GM19372 (cell line): ENCODE results near the gene SERPINB2.
A peak's percentile ranks its signal among the peaks of the same experiment; 100 is the strongest.

ENCODE experiments used
- ATAC-seq: cut with Tn5 transposase; IDR thresholded peaks from one replicate; pipeline ENCODE4 v1.9.1; 2021; ENCODE audit warnings: mild to moderate bottlenecking, low read depth, moderate library complexity; ENCODE audit not compliant: unreplicated experiment

The SERPINB2 gene

DNA sequence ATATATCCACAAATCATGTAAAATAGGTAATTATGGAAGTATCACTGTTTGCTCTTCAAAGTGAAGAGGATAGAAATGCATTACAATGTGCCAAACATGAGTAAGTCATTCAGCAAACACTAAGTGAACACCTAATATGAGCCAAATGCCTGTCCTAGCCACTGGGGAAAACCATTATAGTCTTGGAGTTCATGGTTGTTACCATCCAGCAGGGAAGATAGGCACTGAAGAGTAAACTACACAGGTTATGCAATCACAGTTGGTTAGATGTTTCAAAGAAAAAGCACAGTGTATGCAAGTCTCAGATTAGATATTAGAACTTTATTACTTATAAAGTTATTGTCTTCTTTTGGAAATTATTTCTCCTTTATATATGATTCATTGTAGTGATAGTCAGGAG is 3.9 kb upstream of the SERPINB2 start:
- no peak for ATAC-seq

DNA sequence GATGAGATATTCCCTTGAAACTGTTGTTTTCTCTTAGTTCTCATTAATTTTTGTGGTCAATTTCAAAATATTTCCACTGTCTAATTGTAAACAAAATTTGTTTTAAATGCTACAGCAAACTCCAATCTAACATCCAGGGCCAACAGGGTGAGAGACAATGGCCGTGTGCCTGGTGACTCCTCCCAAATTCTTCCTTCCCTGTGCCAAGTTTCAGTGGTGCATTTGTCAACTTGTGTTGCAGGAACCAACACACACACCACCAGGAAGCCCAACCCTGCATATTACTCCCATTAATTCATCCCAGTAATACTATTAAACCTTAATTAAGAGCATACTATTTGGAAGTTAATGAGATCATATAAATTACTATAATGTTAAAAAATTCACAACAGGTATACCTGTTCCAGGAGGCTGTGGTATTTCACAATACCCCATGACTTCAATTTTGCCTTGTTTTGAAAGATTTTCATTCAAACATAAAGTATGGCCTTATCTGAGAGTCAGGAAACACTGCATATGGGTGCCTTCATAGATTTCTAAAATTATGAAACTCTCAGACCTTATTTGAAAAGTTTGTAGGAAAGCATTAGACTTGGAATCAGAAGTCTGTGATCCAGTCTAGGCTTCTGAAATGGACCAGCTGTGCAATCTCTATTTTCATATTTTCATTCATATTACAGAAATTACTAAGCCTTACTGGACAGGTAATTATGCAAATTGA is 1.1 kb downstream of the SERPINB2 start:
- no peak for ATAC-seq

DNA sequence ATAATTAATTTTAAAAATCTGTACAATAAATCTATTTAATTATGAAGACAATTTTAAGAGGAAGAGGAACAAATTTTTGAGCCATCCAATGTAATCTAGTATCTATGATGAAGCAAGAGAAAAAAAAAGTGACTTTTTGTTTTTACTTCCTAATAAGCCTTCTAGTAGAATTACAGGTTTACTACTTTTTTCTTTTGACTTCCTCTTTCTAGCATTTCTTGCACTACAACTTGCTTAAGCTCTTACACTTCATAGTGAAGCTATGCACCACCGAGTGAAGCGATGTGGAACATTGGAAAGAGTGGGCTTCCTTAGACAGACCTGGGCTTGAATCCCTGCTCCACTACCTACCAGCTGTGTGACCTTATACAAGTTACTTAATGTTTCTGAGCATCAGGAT is 2.1 kb downstream of the SERPINB2 start:
- no peak for ATAC-seq

DNA sequence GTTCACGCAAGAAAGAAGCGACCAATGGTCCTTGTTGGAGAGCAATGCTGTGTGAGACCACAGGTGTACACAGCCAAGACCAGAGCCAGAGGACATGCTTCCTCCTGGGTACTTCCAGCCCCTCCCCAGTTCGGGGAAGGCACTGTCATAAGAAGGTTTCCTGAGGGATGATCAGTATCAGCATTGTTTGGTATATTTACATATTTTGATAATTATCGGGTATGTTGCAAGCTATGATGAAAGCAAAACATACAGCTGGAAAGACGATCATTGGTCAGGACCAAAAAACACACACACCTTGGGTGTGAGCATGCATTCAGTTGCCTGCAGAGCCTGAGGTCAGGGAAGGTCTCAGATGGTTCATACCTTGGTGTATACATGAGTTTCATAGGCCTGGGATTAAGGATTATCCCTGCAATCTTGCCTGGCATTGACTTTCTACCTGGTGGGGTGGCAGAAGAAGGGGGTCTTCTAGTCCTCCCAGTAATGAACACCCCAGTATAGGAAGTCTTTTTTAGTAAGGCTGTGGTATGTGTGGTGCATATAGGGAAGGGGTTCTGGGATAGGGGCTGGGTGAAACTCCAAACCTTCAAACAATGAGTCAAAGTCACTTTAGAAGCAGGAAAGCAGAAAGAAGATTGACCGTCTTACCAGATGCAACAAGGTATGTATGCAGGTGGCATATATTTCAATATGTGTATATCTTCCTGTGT is 2.9 kb downstream of the SERPINB2 start:
- ATAC-seq = no peak

DNA sequence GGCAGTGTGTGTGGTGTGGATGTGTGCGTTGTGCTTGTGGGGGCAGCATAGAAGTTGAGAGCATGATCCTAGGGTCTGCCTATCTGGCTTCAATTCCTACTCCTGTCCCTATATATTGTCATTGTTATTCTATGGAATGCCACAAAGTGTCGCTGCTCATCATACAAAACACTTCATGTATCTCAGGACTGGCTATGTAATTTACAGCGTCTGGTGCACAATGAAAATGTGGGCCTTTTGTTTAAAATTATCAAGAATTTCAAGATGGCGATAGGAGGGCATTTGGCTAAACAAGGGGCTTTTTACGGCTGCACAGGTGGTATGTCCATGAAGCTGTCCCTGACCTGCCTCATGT is 3.4 kb downstream of the SERPINB2 start:
- ATAC-seq = no peak

DNA sequence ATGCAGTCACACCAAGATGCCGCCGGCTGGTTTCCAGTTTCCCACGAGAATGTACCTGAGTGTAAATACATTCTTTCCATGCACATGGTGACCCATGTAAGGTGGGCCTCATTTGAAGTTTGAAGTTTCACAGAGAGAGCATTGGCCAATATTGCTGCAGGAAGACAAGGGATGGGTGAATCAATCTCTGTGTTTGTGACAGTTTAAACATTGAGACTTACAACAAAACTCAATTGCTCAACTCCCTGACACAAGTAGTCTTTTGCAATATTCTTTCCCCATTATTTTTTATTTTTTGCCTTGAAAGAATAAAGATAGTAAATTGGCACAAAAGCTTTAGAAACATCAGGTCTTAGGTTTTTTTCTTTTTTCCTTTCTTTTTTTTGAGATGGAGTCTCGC is 5.1 kb downstream of the SERPINB2 start:
- ATAC-seq = no peak

DNA sequence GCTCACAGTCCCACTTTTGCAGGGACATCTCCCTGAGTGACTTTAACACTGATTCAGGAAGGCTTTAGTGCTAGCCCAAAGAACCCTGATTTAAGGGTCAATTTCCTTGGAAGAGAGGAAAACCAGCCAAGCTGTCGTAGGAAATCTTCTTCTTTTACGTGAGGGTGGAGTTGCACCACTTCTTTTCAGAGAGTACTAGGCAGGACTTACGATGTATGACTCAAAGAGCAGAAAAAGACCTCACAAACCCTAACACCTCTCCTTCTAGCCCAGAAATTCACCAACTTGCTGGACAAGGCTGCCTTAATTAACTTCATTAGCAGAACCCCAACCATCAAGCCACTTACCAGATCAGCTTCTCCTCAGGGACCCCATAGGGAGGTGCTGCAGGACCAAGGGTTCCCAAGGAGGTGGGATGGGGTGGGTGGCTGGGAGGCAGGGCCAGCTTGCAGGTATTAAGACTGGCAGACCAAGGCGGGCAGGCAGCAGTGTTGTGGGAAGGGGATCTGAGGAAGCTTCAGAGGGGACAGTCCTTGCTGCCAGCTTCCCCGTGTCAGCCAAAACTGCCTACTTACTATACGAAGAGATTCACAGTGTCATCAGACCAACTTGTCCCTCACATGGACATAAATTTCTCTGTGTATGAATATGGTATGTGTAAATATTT is 6.7 kb downstream of the SERPINB2 start:
- no peak for ATAC-seq

DNA sequence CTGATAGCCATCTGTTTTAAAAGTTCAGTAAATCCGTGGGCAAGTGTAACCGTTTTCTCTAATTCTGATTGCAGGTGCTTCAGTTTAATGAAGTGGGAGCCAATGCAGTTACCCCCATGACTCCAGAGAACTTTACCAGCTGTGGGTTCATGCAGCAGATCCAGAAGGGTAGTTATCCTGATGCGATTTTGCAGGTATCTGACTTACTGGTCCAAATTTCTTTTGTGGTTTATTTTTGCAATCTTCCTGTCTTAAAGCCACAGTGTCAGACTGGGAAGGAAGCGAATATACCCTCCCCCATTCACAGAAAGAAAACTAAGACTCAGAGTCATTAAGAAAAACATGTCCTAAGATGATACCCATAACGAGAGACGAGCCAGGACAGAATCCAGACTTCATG is 7.7 kb downstream of the SERPINB2 start:
- ATAC-seq = no peak

DNA sequence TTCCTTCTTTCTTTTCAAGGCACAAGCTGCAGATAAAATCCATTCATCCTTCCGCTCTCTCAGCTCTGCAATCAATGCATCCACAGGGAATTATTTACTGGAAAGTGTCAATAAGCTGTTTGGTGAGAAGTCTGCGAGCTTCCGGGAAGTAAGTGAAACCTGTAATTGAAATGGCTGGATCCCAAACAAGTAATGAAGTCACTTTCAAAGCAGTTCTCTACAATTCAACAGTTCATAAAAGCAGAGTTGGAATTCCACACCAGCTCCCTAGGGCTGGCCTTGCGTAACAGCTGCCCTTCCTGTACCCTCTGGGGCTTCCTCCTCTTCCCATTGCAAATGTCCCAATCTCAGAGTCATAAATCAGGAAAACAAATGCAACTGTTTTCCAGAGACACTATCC is 9.6 kb downstream of the SERPINB2 start:
- no peak for ATAC-seq

DNA sequence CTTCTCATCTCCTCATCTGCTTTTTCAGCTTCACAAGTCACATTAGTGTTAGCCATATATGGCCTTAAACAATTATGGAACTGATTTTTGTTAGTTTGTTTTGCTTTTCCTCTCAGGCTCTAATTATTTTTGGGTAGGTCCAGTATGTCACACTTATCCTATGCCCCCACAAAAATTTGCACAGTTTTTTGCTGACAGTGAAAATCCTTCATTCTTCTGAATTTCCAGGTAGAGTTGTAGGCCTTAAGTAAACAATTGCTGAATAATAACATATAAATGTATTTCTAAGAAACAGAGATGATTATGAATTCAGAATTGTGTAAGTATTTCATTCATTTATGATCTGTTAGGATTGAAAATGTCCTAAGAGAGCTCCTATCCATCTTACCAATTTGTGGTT is 11.7 kb downstream of the SERPINB2 start:
- ATAC-seq = no peak

DNA sequence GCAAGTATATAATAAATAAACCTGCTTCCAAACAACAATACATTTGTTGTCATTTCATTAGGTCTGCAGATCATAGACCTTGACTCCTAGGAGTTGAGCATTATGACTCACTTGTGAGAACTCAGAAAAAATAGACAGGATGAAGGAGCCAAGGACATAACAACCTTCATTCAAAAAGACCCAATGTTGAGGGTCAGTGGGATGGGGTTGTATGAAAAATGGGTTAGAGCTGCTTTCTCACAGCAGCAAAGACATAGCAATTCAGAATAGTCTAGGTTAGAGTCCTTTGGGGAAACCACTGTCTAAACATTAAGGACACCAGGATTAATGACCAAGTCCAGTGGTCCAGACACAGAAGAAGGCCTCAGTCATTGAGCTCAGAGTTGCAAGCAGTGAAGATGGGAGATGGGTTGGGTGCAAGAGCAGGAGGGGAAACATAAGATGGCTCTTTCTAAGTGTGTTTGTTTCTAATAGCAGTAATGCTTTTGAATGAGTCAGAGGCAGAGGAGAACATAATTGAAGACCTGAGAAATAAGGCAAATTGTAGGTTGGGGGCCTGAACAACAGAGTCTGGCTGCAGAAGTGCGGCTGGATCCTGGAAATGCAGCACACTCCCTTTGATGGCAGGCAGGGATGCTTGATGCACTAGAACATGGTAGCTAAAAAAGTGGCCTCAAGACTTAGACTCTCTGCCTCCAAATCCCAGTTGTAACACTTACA is 16.5 kb downstream of the SERPINB2 start:
- ATAC-seq = no peak

DNA sequence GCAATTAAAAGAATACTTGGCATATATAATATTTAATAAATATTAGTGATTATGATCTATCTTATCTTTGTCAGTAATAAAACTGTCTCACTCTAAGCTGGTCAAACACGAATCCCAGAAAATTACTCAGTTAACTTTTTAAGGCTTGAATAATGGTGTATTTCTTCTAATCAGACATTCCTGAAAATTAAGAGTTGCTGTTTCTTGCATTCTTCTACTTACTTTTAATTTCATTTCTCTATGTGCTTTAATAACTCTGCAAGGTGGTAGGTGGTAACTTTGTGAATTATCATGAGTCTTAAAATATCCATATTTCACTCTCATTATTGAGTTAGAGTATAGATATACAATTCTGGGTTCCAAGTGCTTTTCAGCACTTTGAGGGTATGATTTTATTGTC is 17.2 kb downstream of the SERPINB2 start:
- ATAC-seq = no peak

DNA sequence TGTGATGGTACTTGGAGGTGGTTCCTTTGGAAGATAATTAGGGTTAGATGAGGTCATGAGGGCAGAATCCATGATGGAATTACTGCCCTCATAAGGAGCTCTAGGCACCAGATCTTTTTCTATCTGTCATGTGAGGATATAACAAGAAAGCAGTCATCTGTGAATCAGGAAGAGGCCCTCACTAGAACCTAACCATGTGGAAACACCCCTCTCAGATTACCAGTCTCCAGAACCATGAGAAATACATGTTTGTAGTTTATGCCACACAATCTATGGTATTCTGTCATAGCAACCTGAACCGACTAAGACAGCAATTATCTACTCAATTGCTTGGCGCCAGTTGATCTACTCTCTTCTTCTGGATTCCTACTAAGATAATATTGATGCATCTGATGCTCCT is 17.9 kb downstream of the SERPINB2 start:
- ATAC-seq = no peak

DNA sequence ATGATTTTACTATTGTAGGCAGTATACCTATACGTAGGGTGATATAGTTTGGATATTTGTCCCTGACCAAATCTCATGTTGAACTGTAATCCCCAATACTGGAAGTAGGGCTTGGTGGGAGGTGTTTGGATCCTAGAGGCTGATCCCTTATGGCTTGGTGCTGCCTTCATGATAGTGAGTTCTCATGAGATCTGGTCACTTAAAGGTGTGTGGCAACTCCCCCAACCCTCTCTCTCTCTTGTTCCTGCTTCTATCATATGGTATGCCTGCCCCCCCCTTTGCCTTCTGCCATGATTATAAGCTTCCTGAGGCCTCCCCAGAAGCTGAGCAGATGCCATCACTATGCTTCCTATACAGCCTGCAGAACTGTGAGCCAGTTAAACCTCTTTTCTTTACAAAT is 18.6 kb downstream of the SERPINB2 start:
- no peak for ATAC-seq

DNA sequence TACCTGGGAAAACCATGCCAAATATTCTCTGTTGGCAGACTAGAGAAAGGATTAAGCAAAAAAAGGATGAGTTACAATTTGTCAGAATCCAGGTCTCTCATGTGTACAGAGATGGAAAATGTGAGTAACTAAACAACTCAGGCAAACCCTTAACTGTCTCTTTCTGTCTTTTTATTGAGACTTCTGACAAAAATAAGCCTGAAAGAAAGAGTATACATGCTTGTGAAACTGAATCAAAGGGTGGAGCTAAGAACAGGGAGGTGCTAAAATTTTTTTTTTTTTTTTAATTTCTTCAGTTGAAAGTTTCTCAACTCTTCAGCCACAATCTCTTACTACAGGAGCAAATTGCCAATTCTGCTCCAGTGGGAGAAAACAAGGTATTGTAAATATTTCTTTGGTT is 20.2 kb downstream of the SERPINB2 start, which contains the start of gene SERPINB10:
Gene SERPINB10 (plus strand): TSS at position 295 of the 400 bp plus-strand sequence. CDS start 7,553 bp downstream, outside the sequence.
- peak; percentile 77 for ATAC-seq

DNA sequence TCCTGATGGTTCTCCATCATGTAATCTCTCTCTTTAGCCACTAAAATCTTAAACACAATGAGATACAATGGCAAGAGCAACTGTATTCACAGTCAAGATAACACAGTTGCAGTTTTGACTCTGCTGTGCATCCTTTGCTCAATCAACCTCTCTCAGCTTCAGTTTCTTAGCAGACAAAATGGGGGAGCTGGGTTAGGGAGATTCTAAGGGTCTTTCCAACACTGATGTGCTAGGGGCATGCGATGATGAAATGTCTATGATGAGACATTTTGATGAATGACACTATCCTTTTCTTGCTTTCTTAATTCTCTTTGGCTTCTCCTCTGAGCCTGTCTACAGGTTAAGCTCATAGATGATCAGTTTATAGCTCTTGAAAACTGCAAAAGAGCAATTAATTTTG is 21.4 kb downstream of the SERPINB2 start:
- no peak for ATAC-seq

DNA sequence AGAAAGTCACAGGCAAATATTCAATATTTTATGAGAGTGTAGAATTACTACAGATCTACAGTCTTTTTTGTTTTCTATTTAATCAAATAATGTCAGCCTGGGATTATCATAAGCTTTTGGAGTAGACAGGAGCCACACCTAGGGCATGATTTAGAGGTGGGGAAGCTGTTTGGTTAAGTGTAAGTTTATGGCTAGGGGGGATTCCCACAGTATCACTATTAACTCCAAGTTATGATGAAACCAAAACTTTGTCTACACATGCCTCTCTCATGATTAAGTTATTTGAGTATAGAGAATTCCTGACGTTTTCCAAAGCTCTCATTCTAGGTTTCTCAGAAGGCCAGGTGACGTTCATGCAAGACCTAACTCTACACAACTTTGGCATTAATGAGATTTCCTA is 22.4 kb downstream of the SERPINB2 start:
- ATAC-seq = peak; percentile 50

DNA sequence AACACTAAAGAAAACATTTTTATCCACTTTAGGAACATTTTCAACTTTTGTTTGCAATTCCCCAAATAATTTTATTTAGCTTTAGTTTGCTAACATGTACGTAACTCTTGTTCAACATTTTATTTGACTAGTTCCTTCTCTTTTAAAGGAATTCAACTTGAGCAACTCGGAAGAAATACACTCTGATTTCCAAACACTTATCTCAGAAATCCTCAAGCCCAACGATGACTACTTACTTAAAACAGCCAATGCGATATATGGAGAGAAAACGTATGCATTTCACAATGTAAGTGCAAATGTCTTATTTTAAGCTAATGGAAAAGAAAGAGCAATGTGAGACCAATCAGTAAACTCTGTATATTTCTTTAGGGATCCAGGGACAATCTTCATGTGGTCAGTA is 30.3 kb downstream of the SERPINB2 start:
- ATAC-seq = no peak

DNA sequence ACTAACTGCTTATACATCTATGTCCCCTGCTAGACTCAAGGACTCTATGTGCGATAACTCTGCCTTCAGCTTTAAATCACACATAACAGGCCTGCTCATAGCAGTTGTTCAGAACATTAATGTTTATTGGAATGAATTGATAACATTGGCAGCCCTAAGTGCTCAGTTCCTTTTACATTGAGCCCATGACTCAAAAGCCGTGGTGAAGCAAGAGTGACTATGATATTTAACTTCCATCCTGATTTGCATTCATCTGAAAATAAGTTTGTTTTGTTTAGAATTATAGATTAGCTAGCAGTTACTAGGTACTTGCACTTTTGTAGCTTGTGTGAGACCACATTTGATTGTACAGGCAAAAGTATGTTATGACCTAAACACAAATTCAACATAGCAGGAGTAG is 34.5 kb downstream of the SERPINB2 start:
- no peak for ATAC-seq

DNA sequence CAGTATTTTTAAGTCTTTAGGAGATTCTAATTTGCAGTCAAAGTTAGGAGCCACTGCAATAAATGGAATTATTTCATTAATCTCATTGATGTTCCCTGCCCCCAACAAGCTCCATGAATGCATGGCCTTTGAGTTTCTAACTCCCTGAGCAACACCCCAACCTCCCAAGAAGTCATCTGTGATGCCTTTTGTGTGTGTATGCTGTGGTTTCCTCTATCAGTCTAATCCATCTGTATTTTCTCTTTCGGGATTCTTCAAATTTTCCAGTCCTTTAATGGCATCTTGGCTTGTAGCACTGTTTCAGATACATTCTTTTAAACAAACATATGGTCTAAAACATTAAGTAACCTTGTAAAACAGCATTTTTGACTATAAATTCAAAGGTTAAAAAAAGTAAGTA is 37.0 kb downstream of the SERPINB2 start:
- no peak for ATAC-seq

DNA sequence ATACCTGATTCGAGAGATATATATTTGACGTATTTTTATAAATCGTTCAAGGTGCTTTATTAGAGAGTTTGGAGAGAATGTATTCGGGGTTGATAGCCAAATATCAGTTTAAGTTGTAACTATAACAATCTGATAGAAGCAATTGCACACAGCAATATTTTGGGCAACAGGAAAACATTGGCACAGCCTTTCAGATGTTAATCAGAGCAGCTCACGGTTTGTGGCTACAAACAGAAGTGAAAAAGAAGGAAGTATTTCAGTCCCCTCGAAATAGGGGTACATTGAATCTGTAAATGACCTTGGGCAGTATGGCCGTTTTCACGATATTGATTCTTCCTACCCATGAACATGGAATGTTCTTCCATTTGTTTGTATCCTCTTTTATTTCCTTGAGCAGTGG is 40.8 kb downstream of the SERPINB2 start:
- no peak for ATAC-seq
